Sigmoid colon (tissue), 7 donors: ENCODE measurements around the gene ACTL8. TPM values are rescaled to one million over a fixed set of nuclear protein-coding genes. Genes with fewer than 3 reads are reported as not detected.
A peak's percentile ranks its signal among the peaks of the same experiment; 100 is the strongest.

Source experiments
- DNase-seq: peaks from one replicate; pipeline ENCODE4 v3.0.0-alpha.2; 2019
- H3K27ac ChIP-seq, 4 donors: fragments of 200-600 bp; sonication (generic); one replicate each; pipeline ENCODE4 v1.5.1; 2016 to 2019; ENCODE audit warnings: mild to moderate bottlenecking in 1 of 4
- H3K27me3 ChIP-seq, 3 donors: fragments of 200-600 bp; sonication (generic); one replicate each; pipeline ENCODE4 v1.5.1; 2019; ENCODE audit warnings: mild to moderate bottlenecking in 1 of 3
- H3K36me3 ChIP-seq, 4 donors: fragments of 200-600 bp; sonication (generic); one replicate each; pipeline ENCODE4 v1.5.1; 2016 to 2019
- H3K4me1 ChIP-seq, 4 donors: fragments of 200-600 bp; sonication (generic); one replicate each; pipeline ENCODE4 v1.5.1; 2017 to 2019
- H3K4me3 ChIP-seq, 4 donors: fragments of 200-600 bp; sonication (generic); one replicate each; pipeline ENCODE4 v1.5.1; 2017 to 2019; ENCODE audit warnings: mild to moderate bottlenecking in 2 of 4, moderate library complexity in 1 of 4
- H3K9me3 ChIP-seq, 4 donors: fragments of 200-600 bp in 3 of 4; sonication (generic) in 3 of 4; one replicate each; pipeline versions ENCODE4 v1.5.1 to v1.6.1; 2013 to 2019
- EP300 ChIP-seq, 4 donors: sonication (generic); formaldehyde crosslinking; IDR thresholded peaks; one replicate each; pipeline ENCODE4 v1.6.1; 2017; ENCODE audit warnings: antibody characterized with exemption in 4 of 4
- POLR2A ChIP-seq, 2 donors: fragments of 450-650 bp; IDR thresholded peaks; one replicate each; pipeline ENCODE4 v1.6.1; 2016; ENCODE audit warnings: antibody characterized with exemption in 2 of 2, mild to moderate bottlenecking in 2 of 2, moderate library complexity in 2 of 2
- POLR2AphosphoS5 ChIP-seq, 4 donors: sonication (generic); formaldehyde crosslinking; IDR thresholded peaks; one replicate each; pipeline ENCODE4 v1.6.1; 2017; ENCODE audit warnings: antibody characterized with exemption in 4 of 4
- WGBS, 2 donors: extraction: QIAGEN DNeasy Blood & Tissue Kit; methylation state at CpG; one replicate each; pipeline ENCODE4 v1.1.7; 2013; 5-methylcytosine and 5-hydroxymethylcytosine counted together
- intact Hi-C: fragments of 100-400 bp; cut with DNase I; formaldehyde crosslinking; loops from one replicate; pipeline ENCODE4 v1.15.1; 2023
- polyA plus RNA-seq, 3 donors: library from polyadenylated mRNA; stranded (reverse); fragments of 200-250 nt; gene quantifications; one replicate each; pipeline ENCODE4 v1.2.3, GENCODE V29; 2013
- total RNA-seq, 4 donors: library from RNA; depleted of rRNA; stranded (reverse); fragments of >200 nt; gene quantifications; one replicate each; pipeline ENCODE4 v1.1.0, GENCODE V29; 2016
- TF ChIP-seq, protein P1 (sequence below), 4 experiments: fragments of 450-650 bp in 3 of 4; fragments of 200-600 bp in 1 of 4; IDR thresholded peaks; one replicate each; pipeline ENCODE4 v1.5.1; 2016 to 2019; ENCODE audit warnings: antibody characterized with exemption in 4 of 4, mild to moderate bottlenecking in 3 of 4, moderate library complexity in 2 of 4
- donor health status: healthy with polysubstance abuse.
- donor health status: Bipolar disorder and iron deficiency.
- donor health status: healthy.

ACTL8 gene
- total and polyA plus RNA-seq, 7 donors, result 0.63 TPM; not detected in 6

DNA sequence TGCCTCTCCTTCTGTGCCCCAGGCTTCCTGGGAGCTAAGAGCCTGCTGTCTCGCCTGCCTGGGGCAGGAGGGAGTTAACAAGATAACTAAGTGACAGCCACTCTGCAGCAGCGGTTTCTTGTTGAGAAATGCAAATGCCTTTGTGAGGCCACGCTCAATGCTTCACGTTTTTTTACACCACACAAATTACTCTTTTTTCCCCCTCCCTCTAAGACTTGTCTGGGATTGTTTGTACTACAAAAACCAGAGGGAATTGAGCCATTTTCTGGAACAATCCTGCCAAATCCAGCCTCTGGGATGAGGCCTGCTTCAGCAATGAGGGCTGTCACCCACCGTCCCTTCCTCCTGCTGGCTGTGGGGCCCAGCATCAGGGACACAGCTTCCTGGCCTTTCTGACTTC lies 119.6 kb downstream of the ACTL8 start:
- H3K4me3 ChIP-seq, result no peak overlapping the region
- H3K36me3 ChIP-seq, result no peaks in the 10 kb centered on the region
- WGBS, 2 donors, result 23 to 35% methylated on average over 5 of the region's 5 CpGs
- H3K27me3 ChIP-seq, result no peaks in the 10 kb centered on the region
- TF ChIP-seq EP300 (IDR thresholded peaks at IDR 0.05) (no peak), POLR2AphosphoS5 (IDR thresholded peaks at IDR 0.05) (no peak), POLR2A (IDR thresholded peaks at IDR 0.05) (no peak)
- TF ChIP-seq, protein P1, sequence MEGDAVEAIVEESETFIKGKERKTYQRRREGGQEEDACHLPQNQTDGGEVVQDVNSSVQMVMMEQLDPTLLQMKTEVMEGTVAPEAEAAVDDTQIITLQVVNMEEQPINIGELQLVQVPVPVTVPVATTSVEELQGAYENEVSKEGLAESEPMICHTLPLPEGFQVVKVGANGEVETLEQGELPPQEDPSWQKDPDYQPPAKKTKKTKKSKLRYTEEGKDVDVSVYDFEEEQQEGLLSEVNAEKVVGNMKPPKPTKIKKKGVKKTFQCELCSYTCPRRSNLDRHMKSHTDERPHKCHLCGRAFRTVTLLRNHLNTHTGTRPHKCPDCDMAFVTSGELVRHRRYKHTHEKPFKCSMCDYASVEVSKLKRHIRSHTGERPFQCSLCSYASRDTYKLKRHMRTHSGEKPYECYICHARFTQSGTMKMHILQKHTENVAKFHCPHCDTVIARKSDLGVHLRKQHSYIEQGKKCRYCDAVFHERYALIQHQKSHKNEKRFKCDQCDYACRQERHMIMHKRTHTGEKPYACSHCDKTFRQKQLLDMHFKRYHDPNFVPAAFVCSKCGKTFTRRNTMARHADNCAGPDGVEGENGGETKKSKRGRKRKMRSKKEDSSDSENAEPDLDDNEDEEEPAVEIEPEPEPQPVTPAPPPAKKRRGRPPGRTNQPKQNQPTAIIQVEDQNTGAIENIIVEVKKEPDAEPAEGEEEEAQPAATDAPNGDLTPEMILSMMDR (IDR thresholded peaks at IDR 0.05), result no peak
- intact Hi-C loops, result no loop called here
- H3K9me3 ChIP-seq, result no peaks in the 10 kb centered on the region
- H3K27ac ChIP-seq, result no peak overlapping the region
- H3K4me1 ChIP-seq, result peaks cover 0 to 11% (median 5%) of the 10 kb centered on the region in 4 donors
- peak; percentile 35 for DNase-seq

DNA sequence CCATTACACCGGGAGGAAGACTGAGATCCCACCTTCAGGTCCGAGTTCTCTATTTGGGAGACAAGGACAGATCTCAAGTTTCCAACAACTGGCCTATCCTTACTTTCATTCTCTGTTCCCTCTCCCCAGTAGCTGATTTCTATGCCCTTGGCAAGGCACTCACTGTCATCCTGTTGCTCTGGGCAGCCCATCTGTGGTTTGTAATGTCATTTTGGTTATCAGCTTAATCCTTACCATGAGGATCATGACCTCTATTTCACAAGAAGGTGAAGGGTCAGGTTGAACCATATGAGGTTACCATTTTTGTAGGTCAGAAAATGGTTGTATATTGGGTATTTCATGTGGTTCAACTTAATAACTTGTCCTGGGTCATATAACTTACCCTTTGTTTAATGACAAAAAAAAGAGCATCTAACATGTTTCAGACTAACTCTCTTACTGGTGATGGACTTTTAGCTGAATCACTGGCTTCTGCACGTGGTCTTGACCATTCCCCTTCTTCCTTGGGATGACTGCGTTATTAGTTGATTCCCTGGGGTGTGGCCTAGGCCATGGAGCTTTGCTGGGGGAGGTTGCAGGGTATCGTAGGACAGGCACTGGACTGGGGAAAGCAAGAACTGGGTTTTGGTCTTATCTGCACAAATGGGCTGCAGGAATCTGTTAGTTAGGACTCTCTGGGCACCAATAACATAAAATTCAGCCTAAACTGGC lies 120.2 kb downstream of the ACTL8 start:
- TF ChIP-seq POLR2AphosphoS5 (IDR thresholded peaks at IDR 0.05), result no peak
- TF ChIP-seq, protein P1 (IDR thresholded peaks at IDR 0.05), result no peak
- no peak for TF ChIP-seq EP300 (IDR thresholded peaks at IDR 0.05)
- TF ChIP-seq POLR2A (IDR thresholded peaks at IDR 0.05), result no peak
- peak; percentile 10 for DNase-seq
- Histone ChIP-seq H3K4me3 (no peak overlapping the region), H3K4me1 (peaks cover 0 to 11% (median 5%) of the 10 kb centered on the region in 4 donors), H3K27me3 (no peaks in the 10 kb centered on the region), H3K36me3 (no peaks in the 10 kb centered on the region), H3K9me3 (no peaks in the 10 kb centered on the region), H3K27ac (no peak overlapping the region)
- WGBS, 2 donors, result 69 to 73% methylated on average over 5 of the region's 5 CpGs
- intact Hi-C loops, result no loop called here

DNA sequence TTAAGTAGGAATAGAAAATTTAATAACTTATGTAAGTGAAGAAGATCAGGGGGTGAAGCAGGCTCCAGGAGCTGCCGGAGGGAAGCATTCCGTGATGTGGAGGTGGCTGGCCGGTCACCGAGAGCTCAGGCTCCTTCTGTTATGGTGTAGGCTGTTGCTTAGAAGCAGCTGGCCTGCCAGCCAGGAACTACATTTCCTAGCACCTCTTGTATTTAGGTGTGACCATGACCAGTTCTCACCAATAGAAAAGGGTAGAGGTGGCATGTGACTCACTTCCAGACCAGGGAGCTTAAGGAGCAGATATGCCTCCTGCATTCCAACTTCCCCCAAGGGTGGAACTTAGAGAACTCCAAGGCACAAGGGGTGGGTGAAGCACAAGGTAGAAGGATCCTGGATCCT lies 120.7 kb downstream of the ACTL8 start:
- Histone ChIP-seq H3K4me1 (peaks cover 0 to 11% (median 5%) of the 10 kb centered on the region in 4 donors), H3K27me3 (no peaks in the 10 kb centered on the region), H3K9me3 (no peaks in the 10 kb centered on the region), H3K4me3 (no peak overlapping the region), H3K36me3 (no peaks in the 10 kb centered on the region), H3K27ac (no peak overlapping the region)
- TF ChIP-seq POLR2AphosphoS5 (IDR thresholded peaks at IDR 0.05), result no peak
- DNase-seq, result peak; percentile 25
- intact Hi-C loops, result no loop called here
- WGBS, 2 donors, result 88 to 93% methylated on average over 4 of the region's 4 CpGs

Other genes starting within 250 kb of the ACTL8 start
- gene ARHGEF10L, start 215.6 kb upstream of the ACTL8 start, total RNA-seq, result 10 to 100 TPM; 25.0 to 44.9 (median 32.1) TPM
- 10 to 100 TPM; 28.7 to 76.2 (median 33.0) TPM for gene ARHGEF10L, start 215.6 kb upstream of the ACTL8 start, polyA plus RNA-seq